Measurements from ENCODE around the gene OSBPL6.

OSBPL6 gene

DNA sequence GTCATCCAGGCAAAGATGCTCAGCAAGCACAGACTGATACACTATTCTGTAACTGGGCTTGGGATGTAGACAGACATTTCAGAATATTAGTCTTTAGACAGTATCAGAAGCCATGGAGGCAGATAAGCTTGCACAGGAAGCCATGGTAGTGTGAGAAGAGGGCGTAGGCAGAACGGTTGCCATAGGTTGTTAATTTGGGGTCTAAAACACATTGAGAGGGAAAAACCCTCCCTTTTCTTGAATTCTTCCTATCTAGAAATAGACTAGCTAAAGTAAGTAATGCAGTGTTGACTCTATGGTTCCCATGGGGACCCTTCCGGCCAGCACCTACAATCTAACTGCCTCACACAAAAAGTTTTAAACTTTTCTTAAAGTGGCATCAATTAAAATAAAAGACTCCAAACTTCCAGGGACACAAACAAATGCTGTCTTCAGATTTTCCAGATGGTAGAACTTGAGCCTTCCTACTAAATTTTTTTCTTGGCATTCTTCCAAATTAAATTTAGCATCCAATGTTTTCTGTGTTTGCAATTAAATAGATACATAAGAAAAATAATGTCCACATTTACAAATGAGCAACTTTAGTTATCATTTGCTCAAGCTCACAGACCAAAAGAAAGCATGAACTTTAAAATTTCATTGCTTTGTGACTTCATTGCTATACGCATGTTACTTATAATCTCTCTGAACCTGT, 254.8 kb downstream of the OSBPL6 start:
- H3K9ac ChIP-seq (ENCODE audit: low read depth in 1 of 2, low read length in 2 of 2): peak overlapping the region in 1 of 2 donors; percentile 93
- peaks cover 13 to 31% of the 10 kb centered on the region in 2 donors for H3K36me3 ChIP-seq (ENCODE audit: control insufficient read depth in 2 of 2, insufficient read depth in 2 of 2, low read length in 2 of 2)
- H3K9me3 ChIP-seq (ENCODE audit: control insufficient read depth in 2 of 2, low read length in 2 of 2): no peaks in the 10 kb centered on the region
- H3K27me3 ChIP-seq (ENCODE audit: control insufficient read depth in 2 of 2, insufficient read depth in 2 of 2, low read length in 2 of 2): no peaks in the 10 kb centered on the region
- H3K4me3 ChIP-seq (ENCODE audit: low read length in 2 of 2): peak overlapping the region in 1 of 2 donors; percentile 80
- peaks cover 11 to 15% of the 10 kb centered on the region in 2 donors for H3K4me1 ChIP-seq (ENCODE audit: control insufficient read depth in 2 of 2, insufficient read depth in 2 of 2, low read length in 2 of 2)
- H3K27ac ChIP-seq (ENCODE audit: low read depth in 2 of 2, low read length in 2 of 2): no peak overlapping the region

DNA sequence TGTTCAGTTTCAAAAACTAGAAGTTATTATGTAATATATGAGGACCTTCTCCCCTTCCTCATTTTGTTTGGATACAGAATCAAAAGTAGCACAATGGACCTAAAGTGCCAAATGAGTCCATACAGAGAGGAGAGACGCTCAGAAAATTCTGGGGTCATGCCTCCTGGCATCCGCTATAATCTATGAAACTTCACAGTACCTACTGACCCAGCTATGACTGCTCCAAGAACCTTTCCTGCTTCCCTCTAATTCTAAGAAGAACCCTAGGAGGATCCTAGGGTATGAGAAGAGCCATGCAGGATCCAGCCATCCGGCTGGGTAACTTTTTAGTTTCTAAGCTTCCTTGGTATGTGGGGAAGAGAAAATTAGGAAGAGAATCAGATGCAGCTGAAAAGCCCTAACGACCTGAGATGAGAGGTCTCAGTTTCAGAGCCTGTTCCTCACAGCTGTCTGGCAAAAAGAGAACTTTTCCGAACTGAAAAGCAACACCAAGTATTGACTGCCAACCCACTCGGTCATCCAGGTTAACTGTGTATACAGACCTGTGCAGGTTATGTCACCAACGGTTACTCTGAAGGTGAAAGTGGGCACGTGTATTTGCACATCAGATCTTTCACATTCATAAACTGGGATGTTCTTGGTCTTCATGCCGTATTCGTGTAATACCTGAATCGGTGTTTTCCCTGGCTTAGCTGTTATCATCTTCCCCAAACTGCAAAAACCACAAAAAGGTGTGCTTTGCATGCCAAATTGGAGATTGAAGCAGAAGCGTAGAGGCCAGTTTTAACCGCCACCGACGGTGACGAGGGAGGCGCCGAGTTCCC, 255.6 kb downstream of the OSBPL6 start:
- H3K4me1 ChIP-seq (ENCODE audit: control insufficient read depth in 2 of 2, insufficient read depth in 2 of 2, low read length in 2 of 2): peaks cover 11 to 15% of the 10 kb centered on the region in 2 donors

DNA sequence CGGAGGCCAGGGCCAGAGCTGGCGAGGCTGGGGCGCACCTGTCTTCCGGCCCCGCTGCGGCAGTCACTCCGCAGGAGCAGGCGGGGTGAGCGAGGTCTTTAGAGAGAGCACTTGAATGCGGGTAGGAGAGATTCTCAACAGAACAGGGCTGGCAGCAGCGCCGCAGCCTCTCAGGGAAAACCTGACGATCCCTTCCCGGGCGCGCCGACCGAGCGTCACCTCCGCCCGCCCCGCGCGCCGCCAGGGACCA, 256.1 kb downstream of the OSBPL6 start:
- Histone ChIP-seq H3K9ac (ENCODE audit: low read depth in 1 of 2, low read length in 2 of 2) (peak overlapping the region; percentile 58 to 93), H3K27ac (ENCODE audit: low read depth in 2 of 2, low read length in 2 of 2) (peak overlapping the region; percentile 99), H3K4me3 (ENCODE audit: low read length in 2 of 2) (peak overlapping the region; percentile 80 to 92), H3K9me3 (ENCODE audit: control insufficient read depth in 2 of 2, low read length in 2 of 2) (no peaks in the 10 kb centered on the region), H3K27me3 (ENCODE audit: control insufficient read depth in 2 of 2, insufficient read depth in 2 of 2, low read length in 2 of 2) (no peaks in the 10 kb centered on the region), H3K4me1 (ENCODE audit: control insufficient read depth in 2 of 2, insufficient read depth in 2 of 2, low read length in 2 of 2) (peaks cover 11 to 15% of the 10 kb centered on the region in 2 donors), H3K36me3 (ENCODE audit: control insufficient read depth in 2 of 2, insufficient read depth in 2 of 2, low read length in 2 of 2) (peaks cover 5 to 18% of the 10 kb centered on the region in 2 donors)

More for the DNA sequence above, 255.6 kb downstream of the OSBPL6 start:
- Histone ChIP-seq H3K9me3 (ENCODE audit: control insufficient read depth in 2 of 2, low read length in 2 of 2) (no peaks in the 10 kb centered on the region), H3K4me3 (ENCODE audit: low read length in 2 of 2) (peak overlapping the region; percentile 80 to 92), H3K36me3 (ENCODE audit: control insufficient read depth in 2 of 2, insufficient read depth in 2 of 2, low read length in 2 of 2) (peaks cover 10 to 24% of the 10 kb centered on the region in 2 donors), H3K27me3 (ENCODE audit: control insufficient read depth in 2 of 2, insufficient read depth in 2 of 2, low read length in 2 of 2) (no peaks in the 10 kb centered on the region), H3K9ac (ENCODE audit: low read depth in 1 of 2, low read length in 2 of 2) (peak overlapping the region; percentile 58 to 93), H3K27ac (ENCODE audit: low read depth in 2 of 2, low read length in 2 of 2) (peak overlapping the region; percentile 99)

DNA sequence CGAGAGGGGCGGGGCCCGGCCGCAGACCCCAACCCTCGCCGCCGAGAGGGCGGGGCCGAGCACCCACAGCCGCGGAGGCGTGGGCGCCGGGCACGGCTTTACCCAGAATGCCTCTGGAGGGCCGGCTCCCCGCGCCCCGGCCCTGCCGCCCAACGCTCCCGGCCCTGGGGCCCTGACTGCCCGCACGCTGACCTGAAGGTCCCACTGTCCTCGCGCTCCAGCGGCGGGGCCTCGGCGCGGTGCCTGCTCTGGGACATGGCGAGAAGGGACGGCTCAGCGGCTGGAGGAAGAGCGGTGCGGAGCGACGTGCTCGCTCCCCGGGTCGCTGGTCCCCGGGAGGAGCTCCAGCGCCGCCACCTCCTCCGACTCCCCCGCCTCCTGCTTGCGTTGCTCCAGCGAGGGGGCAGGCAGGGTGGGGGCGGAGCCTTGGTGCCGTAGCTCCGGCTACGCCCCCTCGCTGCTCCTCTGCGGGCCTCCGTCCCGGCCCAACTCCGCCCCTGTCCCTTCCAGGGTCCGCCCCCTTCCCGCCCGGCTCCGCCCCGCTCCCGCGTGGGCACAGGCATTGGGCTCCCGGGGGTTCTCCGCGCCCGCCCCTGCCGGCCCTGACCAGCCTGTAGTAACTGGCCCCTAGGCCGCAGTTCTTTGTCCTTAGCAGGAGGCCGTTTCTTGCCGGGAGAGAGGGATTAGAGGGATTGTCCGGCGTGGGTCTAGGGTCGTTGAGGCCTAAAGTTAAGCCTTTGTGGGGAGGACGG, 256.6 kb downstream of the OSBPL6 start, which contains the start of the genes PJVK and PRKRA:
TSS of gene PJVK (plus strand) at position 605 of the 752 bp plus-strand sequence. CDS start 2,032 bp downstream, outside the sequence.
TSS of gene PRKRA (minus strand) at position 402 of the 752 bp plus-strand sequence. CDS start at position 257, 145 bp downstream.
- Histone ChIP-seq H3K27ac (ENCODE audit: low read depth in 2 of 2, low read length in 2 of 2) (peak within 1 kb of the TSS; percentile 99), H3K27me3 (ENCODE audit: control insufficient read depth in 2 of 2, insufficient read depth in 2 of 2, low read length in 2 of 2) (no peaks in the 10 kb centered on the region), H3K9ac (ENCODE audit: low read depth in 1 of 2, low read length in 2 of 2) (peak within 1 kb of the TSS; percentile 93 to 97), H3K36me3 (ENCODE audit: control insufficient read depth in 2 of 2, insufficient read depth in 2 of 2, low read length in 2 of 2) (peaks cover 4 to 16% of the 10 kb centered on the region in 2 donors), H3K4me1 (ENCODE audit: control insufficient read depth in 2 of 2, insufficient read depth in 2 of 2, low read length in 2 of 2) (peaks cover 11 to 15% of the 10 kb centered on the region in 2 donors), H3K4me3 (ENCODE audit: low read length in 2 of 2) (peak within 1 kb of the TSS; percentile 80 to 92), H3K9me3 (ENCODE audit: control insufficient read depth in 2 of 2, low read length in 2 of 2) (no peaks in the 10 kb centered on the region)

DNA sequence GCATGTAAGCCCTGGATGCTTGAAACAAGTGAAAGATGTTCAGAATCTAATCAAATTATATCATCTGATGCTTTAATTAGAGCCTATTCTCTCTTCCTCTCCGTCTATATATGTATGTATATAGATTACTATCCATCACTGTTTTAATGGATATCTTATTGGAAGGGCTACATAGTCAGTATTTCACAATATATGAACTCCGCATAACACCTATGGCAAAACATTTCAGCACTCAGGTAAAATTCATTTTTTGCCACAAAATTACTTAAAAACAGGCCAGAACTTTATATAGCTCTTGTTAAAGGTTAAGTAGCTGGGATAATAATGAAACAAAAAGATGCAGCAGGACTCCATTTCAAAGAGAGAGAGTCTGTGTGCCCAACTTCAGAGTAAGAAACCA, 258.0 kb downstream of the OSBPL6 start:
- H3K27ac ChIP-seq (ENCODE audit: low read depth in 2 of 2, low read length in 2 of 2): no peak overlapping the region
- H3K27me3 ChIP-seq (ENCODE audit: control insufficient read depth in 2 of 2, insufficient read depth in 2 of 2, low read length in 2 of 2): no peaks in the 10 kb centered on the region
- H3K9me3 ChIP-seq (ENCODE audit: control insufficient read depth in 2 of 2, low read length in 2 of 2): no peaks in the 10 kb centered on the region
- peaks cover 0 to 9% of the 10 kb centered on the region in 2 donors for H3K36me3 ChIP-seq (ENCODE audit: control insufficient read depth in 2 of 2, insufficient read depth in 2 of 2, low read length in 2 of 2)
- H3K4me1 ChIP-seq (ENCODE audit: control insufficient read depth in 2 of 2, insufficient read depth in 2 of 2, low read length in 2 of 2): peaks cover 11 to 15% of the 10 kb centered on the region in 2 donors
- H3K9ac ChIP-seq (ENCODE audit: low read depth in 1 of 2, low read length in 2 of 2): no peak overlapping the region
- H3K4me3 ChIP-seq (ENCODE audit: low read length in 2 of 2): no peak overlapping the region

Measured in mucosa of rectum (tissue), 2 donors.